ENCODE measurements around the gene JPH3.

JPH3 gene

DNA sequence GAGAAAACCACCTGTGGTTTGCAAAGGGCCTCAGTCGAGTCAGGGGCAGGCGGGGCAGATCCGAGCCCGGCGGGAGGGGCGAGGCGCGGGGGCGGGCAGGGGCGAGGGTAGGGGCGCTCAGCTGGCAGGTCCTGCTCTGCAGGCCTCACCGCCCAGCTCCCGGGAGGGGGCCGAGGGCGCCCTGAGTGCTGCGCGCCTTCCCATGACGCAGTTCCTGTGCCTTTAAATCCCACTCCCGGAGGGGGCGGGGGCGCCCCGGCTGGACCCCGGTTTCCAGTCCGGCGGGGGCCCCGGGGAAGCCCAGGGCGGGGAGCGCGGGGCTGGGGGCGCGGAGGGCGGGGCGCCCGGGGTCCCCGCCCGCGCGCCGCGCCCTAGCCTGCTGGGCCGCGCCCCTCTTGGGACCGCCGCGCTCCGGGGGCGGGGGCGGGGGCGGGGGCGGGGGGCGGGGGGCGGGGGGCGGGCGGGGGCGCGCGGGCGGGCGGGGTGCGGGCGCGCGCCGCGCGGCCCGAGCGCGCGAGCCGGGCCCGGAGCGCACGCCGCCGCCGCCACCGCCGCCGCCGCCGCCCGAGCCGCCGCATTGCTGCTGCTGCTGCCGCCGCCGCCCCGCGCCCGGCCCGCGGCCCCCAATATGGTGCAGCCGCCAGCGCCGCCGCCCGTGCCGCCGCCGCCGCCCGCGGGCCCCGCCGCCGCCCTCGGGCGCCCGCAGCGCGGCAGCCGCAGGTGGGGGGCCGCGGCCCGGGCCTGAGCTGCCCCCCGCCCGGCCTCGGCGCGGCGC is at the start of gene JPH3:
JPH3 (plus strand) TSS at position 508 of the 775 bp plus-strand sequence. CDS start 639 bp downstream, outside the sequence.
- no peak for DNase-seq

DNA sequence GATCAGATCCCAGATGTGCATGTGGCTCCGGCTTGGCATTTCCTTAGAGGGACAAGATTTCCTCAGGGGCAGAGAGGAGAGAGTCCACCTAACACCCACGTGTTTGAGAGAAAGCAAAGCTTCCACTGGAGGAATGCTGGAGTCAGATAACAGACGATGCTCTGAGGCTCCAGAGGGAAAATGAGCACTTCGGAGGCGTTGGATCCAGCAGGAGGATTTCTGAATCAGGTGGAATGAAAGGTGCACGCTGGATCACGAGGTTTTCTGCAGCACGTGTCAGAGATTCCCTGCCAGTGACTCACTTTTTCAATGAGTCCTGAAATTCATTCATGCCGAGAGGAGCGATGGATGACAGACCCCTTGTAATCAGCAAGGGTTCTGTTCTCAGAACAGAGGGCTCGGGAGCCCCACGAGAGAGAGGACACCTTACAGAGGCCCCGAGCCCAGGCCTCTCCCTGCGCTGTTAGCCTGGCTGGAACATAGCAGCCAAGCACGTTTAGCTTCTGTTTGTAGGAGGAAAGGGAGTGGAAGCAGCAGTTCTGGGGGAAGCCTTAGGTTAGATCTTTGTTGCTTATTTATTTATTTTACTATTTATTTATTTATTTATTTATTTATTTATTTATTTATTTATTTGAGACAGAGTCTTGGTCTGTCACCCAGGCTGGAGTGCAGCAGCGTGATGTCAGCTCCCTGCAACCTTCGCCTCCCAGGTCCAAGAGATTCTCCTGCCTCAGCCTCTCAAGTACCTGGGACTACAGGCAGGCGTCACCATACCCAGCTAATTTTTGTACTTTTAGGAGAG is 49.3 kb upstream of the JPH3 start:
- DNase-seq = no peak

DNA sequence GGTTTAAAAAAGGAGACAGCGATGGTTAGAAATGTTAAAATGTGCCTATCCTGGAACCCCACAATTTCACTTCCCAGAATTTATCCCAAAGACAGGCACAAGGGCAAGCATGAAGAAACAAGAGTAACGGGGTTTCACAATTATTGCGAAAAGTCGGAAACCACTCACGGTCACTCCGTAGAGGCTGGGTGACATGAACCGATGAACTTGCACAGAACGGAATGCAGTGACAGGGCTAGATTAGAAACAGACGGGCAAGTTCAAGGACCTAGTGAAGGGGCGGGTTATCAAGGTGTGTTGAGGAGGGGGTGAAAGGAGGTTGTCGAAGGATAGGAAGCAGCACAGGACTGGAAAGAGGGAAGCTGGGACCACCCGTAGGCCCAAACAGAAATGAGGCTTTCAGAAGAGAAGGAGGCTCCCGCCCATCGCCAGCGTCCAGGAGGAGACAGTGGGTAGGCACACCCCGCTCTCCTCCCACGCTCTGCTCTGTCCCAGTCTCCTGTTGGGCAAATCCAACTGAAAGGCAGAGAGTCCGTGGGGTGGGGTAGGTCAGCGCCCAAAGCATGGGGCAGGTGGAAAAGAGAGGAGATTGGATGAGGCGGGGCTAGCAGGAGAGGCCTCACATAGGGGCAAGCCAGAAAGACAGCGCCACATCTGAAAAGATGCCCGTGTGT is 47.4 kb upstream of the JPH3 start:
- DNase-seq = no peak

DNA sequence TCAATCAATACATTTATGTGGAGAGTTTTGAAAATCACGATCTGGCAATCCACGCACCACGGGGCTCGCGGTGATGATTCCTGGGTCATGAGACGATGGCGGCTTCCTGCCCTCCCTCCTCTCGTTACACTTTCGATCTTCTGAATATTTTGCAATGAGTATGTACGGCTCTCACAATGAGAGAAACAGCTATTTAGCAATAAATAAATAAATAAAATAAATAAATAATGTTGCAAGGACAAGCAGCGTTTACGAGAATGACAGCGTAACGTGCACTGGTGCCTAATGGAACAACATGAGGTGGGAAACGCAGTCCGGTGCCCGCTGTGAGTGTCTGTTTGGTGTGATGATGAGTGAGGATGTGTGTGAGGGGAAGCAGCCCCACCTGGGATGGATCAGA is 46.7 kb upstream of the JPH3 start:
- DNase-seq = no peak

DNA sequence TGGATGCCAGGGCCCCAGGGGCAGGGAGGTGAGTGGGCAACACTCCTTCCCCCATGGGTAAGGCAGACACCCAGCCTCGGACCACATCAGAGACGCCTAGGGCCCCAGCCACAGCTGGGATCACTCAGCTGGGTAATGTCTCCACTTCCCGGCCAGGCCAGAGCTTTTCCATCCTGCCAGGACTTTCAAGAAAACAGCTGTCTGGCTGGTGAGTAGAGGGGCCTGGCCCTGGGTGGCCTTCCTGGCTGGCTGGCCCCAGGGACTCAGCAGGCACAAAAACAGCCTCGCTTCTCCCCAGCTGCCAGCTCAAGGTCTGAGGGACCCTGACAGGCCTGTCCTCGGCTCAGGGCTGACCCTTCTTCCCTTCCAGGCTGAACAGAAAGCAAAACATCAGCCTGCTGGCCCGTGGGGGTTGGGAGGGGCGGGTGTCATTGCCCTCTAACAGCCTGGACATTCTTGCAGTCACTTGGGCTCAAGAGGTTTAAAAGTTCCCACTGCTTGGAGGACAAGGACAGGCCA is 45.3 kb upstream of the JPH3 start:
- DNase-seq = no peak

DNA sequence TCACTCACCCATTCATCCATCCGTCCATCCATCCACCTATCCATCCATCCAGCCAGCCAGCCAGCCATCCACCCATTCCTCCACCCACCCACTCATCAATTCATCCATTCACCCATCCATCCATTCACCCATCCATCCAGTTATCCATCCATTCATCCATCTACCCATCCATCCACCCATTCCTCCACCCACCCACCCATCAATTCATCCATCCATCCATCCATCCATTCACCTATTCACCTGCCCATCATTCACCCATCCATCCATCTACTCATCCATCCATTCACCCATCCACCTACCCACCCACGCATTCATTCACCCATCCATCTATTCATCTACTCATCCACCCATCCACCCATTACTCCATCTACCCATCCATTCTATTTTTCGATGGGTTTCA is 43.6 kb upstream of the JPH3 start:
- no peak for DNase-seq

DNA sequence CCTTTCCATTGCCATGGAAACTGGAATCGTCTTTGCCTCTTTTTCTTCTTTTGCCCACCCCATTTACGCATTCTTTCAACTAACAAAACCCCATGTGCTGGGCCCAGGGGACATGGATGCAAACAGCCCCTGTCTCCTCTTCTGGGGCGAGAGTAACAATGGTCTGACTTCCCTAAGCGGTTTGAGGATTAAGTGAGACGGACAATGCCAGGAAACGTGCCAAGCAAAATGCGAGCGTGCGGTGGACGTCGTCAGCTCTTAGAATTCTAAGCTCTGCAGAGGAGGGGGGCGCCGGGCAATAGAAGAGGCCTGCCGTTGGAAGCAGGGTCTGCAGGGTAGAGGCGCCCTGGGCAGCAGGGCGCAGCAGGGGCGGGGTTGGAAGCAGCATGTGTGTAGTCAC is 42.4 kb upstream of the JPH3 start:
- no peak for DNase-seq

DNA sequence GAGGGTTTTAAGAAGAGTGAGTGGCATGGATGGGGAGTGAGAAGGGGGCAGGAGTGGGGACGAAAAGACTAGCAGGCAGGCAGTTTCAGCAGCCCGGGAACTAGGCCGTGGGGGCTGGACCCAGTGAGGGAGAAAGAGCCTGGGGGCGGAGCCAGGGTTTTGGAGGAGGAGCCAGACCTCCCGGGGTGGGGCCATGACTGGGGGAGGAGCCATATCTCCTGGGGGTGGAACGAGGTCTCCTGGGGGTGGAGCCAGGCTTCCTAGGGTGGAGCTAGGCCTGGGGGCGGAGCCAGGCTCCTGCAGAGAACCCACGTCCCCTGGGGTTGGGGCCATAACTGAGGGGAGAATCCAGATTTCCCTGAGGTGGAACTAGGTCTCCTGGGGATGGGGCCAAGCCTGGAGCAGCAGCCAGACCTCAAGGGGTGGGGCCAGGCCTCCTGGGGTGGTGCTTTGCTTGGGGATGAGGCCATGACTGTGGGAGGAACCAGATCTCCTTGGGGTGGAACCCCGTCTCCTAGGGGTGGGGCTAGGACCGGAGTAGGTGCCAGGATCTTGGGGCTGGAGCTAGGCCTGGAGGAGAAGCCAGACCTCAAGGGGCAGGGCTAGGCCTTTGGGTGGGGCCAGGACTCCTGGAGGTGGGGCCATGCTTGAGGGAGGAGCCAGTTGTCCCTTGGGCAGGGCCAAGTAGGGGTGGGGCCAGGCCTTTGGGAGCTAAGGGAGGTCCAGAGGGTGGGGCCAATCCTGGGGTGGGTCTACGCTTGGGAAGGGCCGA is 41.7 kb upstream of the JPH3 start:
- DNase-seq = no peak

DNA sequence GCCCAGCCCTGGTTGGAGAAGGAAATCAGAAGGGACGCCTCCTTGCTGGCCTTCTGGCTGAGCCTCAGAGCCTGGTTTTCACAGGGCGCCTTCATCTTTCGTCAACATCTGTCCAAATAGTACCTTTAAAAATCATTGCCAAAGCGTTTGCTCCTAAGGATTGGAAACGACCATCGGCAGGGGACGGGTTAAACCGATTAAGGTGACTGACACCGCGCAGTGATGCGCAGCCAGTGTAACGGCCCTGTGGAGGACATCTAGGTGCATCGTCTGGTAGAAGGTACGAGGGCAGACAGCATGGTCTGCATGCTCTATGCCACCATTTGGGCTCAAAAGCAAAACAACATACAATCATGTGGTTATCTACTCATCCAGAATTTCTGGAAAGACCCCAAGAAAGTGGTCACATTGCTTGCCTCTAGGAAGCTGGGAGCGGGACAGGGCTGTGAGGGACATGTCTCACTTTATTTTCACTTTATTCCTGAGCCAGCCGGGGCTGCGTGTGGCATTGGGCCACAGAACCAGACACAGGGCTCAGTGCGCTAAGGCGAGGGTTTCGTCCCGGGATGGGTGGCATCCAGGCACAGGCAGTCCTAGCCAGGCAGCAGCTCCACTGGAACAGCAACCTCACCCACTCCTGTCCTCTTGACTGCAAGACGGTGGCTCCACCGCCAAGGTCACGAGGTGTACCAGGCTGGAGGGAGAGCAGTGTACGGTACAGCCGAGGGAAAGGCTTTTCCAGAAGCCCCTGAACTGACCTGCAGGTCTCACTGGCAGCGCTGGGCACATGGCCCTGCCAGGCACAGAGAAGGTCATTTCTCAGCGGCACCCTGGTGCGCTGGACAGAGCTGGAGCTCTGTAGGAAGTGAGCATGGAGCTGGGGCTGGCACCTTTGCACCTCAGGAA is 40.9 kb upstream of the JPH3 start:
- DNase-seq = no peak

DNA sequence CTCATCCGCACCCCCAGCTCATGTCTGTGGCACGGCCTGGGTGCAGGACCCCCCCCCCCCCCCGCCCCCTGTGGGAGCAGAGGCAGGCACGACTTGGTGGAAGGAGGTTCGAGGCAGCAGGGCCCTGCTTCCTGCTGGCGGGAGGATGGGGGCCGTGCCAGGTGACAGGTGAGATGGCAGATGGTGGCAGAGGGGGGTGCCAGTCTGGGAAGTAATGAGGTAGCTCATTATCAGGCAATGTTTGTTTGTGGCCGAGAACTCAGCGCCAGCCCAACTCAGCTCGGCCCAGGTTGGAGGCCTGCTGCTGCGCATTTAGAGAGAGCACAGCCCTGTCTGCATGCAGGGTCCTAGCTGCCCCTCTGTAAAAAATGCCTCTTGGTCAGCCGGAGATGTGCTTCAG is 40.1 kb upstream of the JPH3 start:
- no peak for DNase-seq

DNA sequence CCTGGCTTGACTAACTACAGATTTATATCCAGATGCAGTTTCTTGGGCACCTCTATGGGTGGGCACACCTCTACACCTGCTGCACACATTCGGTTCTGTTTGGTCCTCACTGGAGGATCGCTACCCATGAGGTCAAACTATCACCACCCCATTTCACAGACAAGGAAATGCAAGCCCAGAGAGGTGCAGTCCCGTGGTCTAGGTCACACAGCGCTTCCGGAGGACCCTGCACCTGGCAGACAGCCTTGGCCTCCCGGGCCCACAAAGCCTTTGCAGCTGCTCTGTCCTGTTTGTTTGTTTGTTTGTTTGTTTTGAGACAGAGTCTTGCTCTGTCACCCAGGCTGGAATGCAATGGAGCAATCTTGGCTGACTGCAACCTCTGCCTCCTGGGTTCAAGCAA is 39.3 kb upstream of the JPH3 start:
- DNase-seq = no peak

DNA sequence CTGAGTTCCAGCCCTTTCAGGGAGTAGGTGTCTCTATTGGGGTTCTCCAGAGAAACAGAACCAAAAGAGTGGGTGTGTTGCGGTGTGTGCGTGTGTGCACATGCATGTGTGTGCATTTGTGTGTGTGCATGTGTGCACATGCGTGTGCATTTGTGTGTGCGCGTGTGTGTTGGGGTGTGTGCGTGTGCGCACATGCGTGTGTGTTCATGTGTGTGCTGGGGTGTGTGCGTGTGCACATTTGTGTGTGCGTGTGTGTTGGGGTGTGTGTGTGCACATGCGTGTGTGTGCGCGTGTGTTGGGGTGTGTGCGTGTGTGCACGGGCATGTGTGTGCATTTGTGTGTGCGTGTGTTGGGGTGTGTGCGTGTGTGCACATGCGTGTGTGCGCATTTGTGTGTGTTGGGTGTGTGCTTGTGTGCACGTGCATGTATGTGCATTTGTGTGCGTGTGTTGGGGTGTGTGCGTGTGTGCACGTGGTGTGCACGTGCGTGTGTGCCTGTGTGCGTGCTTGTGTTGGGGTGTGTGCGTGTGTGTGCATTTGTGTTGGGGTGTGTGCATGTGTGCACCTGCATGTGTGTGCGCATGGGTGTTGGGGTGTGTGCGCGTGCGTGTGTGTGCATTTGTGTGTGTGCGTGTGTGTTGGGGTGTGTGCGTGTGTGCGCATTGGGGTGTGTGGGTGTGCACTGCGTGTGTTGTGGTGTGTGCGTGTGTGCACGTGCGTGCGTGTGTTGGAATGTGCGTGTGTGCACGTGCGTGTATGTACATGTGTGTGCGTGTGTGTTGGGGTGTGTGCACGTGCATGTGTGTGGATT is 38.4 kb upstream of the JPH3 start:
- DNase-seq = no peak

DNA sequence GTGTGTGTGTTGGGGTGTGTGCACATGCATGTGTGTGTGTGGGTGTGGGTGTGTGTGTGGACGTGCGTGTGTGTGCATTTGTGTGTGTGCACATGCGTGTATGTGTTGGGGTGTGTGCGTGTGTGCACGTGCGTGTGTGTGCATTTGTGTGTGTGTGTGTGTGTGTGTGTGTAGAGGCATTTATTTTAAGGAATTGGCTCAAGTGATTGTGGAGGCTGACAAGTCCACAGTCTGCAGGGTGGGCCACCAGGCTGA is 37.9 kb upstream of the JPH3 start:
- no peak for DNase-seq

DNA sequence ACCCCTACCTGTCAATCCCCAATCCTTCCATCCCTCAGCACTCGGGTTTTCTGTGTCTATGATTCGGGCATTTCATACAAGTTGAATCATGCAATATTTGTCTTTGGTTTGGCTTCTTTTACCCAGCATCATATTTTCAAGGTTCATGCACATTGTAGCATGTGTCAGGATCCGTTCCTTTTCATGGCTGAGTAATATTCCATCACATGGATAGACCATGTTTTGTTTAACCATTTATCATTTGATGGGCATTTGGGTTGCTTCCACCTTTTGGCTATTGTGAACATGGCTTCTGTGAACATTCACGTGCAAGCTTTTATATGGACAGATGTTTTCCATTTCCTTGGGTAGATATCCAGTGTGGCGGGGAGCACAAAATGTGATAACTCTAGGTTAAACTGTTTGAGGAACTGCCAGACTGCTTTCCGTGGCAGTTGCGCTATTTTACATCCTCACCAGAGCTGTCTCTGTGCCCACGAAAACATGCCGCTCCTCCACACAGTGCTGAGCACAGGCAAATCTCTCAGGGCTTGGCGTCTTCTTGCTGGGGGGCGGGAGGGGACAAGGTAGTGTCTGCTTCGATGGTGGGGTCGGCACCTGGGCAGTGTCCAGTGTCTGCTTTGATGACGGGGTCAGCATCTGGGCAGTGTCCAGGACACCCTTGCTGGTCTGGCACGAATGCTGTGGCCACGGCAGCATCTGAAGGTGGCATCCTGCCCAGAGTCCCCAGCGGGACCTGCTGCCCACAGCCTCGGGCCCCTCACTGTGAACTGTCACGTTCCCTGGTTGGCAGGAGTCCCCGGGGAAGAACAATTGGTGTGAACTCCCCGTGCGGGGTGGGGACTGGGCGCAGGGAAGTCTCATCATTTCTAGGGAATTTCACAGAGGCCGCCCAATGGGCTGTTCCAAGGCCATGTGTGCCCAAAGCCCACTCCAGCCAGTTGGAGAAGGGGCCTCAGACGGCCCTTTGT is 32.4 kb upstream of the JPH3 start:
- no peak for DNase-seq

DNA sequence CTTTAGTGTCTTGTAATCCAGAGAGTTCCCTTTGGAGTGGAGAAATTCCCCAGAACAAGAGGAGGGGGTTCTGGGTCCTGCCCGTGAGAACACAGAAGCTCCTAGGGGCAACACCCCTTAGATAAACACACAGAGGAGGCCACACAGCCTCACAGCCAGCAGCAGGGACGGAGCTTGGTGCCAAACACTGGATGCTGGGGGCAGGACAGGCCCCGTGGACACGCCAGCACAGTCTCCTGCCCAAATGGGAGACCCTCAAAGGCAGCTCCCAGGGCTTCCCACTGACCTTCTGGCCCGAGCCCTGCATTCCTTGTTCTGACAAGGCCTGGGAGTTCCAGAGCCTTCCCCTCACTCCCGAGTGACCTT is 31.8 kb upstream of the JPH3 start:
- no peak for DNase-seq

DNA sequence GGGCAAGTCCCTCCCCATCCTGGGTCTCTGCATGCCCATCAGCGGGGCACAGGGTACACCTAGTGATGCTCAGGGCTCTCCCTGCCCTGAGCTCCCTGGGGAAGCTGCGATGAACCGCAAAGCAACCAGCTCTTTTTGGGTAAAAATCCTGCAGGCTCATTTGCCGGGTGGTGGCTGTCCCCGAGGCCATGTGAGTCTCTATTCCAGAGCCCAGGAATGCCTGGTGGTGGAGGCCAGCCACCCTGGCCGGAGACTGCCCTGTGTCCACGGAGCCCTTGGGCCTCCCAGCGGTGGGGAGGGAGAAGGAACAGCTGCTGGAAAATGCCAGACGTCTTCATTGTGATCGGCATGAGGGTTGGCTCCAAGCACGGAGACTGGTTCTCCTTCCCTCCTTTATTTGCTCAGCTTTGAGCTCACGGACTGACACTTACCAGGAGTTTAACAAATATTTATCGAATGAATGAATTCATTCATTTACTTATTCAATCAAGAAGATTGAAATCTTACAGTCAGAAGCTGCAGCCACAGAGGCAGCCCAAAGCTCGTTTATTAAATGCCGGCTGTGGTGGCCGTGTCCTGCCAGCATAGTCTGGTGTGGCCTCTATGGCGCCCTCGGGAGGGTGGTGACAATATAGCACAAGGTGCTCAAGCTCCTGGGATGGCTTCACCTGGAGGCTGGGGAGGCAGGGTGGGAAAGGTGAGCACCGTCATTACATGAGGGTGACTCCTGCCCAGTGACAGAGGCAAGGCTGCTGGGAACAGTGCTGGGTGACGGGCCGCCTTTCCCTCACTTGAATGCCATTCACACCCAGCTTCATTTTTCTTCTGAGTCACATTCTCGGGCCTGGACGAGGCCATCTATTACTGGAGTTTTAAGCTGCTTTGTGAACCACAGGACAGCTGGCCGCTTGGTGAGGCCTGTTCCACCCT is 31.1 kb upstream of the JPH3 start:
- no peak for DNase-seq

DNA sequence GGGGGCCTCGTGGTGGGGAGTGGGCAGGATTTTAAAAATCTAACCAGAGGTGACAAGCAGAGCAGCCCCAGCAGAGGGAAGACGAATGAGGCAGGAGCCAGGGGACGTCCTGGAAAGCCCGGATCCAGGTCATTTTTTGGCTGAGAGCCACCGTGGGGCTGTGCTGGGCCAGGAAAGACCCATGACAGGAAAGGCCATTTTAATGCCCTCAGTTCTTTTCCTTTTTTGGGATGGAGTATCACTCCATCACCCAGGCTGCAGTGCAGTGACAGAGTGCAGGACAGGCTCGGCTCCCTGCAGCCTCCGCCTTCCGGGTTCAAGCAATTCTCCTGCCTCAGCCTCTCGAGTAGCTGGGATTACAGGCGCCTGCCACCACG is 30.5 kb upstream of the JPH3 start:
- no peak for DNase-seq

DNA sequence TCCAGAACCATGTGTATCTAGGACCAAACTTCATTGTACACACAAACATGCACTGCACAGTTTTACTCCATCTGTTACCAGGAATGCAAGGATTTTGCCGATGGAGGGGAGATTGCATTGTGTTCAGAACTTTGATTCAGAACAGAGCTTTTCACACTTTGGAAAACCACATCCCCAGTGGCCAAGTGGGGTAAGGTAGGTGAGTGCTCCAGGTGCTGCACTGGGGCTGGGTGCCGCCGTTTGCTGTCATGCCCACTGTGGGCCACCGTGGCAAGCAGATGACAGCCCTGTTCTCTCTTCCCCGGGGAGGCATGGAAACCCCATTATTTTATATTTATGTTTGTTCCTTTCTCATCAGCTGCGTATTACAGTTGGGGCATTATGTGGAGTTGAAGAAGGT is 29.3 kb upstream of the JPH3 start:
- DNase-seq = no peak
